Testis (tissue), 2 donors: ENCODE results near the gene VMP1.

Source experiments
- POLR2A ChIP-seq: fragments of 450-650 bp; IDR thresholded peaks from one replicate; pipeline ENCODE4 v1.6.1; 2017; ENCODE audit warnings: antibody characterized with exemption, mild to moderate bottlenecking, moderate library complexity
- TF ChIP-seq, protein P1 (sequence below), 3 experiments: fragments of 450-650 bp in 2 of 3; fragments of 200-600 bp in 1 of 3; sonication (generic) in 1 of 3; IDR thresholded peaks; one replicate each; pipeline ENCODE4 v1.5.1; 2016 to 2019; ENCODE audit warnings: antibody characterized with exemption in 3 of 3, mild to moderate bottlenecking in 2 of 3, moderate library complexity in 1 of 3

GRCh38 chr17:59825533-59826322 is 118.3 kb downstream of the VMP1 start:
- TF ChIP-seq POLR2A: no peak
- TF ChIP-seq, protein P1, sequence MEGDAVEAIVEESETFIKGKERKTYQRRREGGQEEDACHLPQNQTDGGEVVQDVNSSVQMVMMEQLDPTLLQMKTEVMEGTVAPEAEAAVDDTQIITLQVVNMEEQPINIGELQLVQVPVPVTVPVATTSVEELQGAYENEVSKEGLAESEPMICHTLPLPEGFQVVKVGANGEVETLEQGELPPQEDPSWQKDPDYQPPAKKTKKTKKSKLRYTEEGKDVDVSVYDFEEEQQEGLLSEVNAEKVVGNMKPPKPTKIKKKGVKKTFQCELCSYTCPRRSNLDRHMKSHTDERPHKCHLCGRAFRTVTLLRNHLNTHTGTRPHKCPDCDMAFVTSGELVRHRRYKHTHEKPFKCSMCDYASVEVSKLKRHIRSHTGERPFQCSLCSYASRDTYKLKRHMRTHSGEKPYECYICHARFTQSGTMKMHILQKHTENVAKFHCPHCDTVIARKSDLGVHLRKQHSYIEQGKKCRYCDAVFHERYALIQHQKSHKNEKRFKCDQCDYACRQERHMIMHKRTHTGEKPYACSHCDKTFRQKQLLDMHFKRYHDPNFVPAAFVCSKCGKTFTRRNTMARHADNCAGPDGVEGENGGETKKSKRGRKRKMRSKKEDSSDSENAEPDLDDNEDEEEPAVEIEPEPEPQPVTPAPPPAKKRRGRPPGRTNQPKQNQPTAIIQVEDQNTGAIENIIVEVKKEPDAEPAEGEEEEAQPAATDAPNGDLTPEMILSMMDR (IDR thresholded peaks at IDR 0.05): no peak
